Measurements from ENCODE around the gene DCTPP1. TPM values are rescaled to one million over a fixed set of nuclear protein-coding genes. Genes with fewer than 3 reads are reported as not detected.

Gene DCTPP1
- total and polyA plus RNA-seq, 2 of the 13 experiments (the other 11 are each of a cell fraction or from before 2014, with no cell fraction given): 54.8 to 74.4 TPM

DNA sequence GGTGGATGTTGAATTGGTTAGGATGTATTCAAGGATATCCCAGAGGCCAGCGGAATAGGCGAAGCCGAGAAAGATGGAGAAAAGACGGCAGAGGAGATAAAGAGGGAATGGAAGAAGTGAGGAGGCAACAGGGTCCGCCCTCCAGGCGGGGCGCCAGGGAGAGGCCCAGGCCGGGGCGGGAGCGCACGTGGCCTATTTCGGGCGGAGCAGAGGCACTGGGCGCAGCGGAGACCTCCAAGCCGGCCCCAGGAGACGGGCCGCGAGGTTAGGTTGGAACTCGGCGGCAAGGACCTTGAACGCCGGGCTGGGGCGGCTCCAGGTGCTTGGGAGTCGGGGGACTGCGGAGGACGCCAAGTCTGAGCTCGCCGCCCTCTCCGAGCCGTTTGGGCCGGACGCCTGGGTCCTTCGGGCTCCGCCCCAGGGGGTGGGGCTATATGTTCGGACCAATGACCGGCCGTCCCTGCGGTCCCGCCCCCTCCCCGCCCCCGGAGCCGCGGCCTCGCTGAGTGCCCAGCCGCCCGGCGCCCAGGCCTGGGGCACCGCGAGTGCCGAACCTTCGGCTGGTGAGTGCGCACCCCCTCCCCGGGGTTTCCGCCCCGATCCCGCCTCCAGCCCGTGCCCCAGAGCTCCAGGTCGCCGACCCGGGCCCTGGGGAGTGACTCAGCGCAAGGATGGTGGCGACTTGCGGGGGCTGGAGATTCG, 22.6 kb downstream of the DCTPP1 start, which contains the start of gene ZNF771 (continued):
- TF ChIP-seq, protein P1, sequence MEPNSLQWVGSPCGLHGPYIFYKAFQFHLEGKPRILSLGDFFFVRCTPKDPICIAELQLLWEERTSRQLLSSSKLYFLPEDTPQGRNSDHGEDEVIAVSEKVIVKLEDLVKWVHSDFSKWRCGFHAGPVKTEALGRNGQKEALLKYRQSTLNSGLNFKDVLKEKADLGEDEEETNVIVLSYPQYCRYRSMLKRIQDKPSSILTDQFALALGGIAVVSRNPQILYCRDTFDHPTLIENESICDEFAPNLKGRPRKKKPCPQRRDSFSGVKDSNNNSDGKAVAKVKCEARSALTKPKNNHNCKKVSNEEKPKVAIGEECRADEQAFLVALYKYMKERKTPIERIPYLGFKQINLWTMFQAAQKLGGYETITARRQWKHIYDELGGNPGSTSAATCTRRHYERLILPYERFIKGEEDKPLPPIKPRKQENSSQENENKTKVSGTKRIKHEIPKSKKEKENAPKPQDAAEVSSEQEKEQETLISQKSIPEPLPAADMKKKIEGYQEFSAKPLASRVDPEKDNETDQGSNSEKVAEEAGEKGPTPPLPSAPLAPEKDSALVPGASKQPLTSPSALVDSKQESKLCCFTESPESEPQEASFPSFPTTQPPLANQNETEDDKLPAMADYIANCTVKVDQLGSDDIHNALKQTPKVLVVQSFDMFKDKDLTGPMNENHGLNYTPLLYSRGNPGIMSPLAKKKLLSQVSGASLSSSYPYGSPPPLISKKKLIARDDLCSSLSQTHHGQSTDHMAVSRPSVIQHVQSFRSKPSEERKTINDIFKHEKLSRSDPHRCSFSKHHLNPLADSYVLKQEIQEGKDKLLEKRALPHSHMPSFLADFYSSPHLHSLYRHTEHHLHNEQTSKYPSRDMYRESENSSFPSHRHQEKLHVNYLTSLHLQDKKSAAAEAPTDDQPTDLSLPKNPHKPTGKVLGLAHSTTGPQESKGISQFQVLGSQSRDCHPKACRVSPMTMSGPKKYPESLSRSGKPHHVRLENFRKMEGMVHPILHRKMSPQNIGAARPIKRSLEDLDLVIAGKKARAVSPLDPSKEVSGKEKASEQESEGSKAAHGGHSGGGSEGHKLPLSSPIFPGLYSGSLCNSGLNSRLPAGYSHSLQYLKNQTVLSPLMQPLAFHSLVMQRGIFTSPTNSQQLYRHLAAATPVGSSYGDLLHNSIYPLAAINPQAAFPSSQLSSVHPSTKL (CRISPR knock-in tag; IDR thresholded peaks at IDR 0.05): peak; percentile 80
- TF ChIP-seq TCF7 (IDR thresholded peaks at IDR 0.05; ENCODE audit: low read depth) (no peak), ZNF30 (CRISPR knock-in tag; IDR thresholded peaks at IDR 0.05) (no peak; the same call in 1 of the 2 replicates), ZNF230 (CRISPR knock-in tag; IDR thresholded peaks at IDR 0.05) (peak; percentile 93; the same call in 1 of the 2 replicates), SOX13 (IDR thresholded peaks at IDR 0.05) (no peak; the same call in 1 of the 2 replicates), SOX13 (CRISPR knock-in tag; conservative IDR thresholded peaks at IDR 0.05 in 1 of 2, IDR thresholded peaks at IDR 0.05 in 1 of 2) (peak in 1 of 2 experiments; percentile 45; a peak in 2 of 4 replicates), SP1 (IDR thresholded peaks at IDR 0.05) (0 out of 2 replicates have a peak, but pooled peaks have one; percentile 73), SP1 (CRISPR knock-in tag; IDR thresholded peaks at IDR 0.05) (peak; percentile 96), BRD4 (CRISPR knock-in tag; IDR thresholded peaks at IDR 0.05) (no peak; the same call in none of the 2 replicates), MEIS2 (CRISPR knock-in tag; IDR thresholded peaks at IDR 0.05) (no peak), MZF1 (CRISPR knock-in tag; IDR thresholded peaks at IDR 0.05; ENCODE audit: borderline replicate concordance) (peak; percentile 70; the same call in 1 of the 2 replicates), KAT2B (IDR thresholded peaks at IDR 0.05; ENCODE audit: borderline replicate concordance, low read depth, low read length) (no peak), ZFY (CRISPR knock-in tag; IDR thresholded peaks at IDR 0.05) (peak; percentile 96), ZSCAN21 (CRISPR knock-in tag; IDR thresholded peaks at IDR 0.05; ENCODE audit: borderline replicate concordance) (peak; percentile 86; the same call in 1 of the 2 replicates), ZNF317 (CRISPR knock-in tag; IDR thresholded peaks at IDR 0.05) (peak; percentile 82), SP140L (CRISPR knock-in tag; IDR thresholded peaks at IDR 0.05; ENCODE audit: borderline replicate concordance) (0 out of 2 replicates have a peak, but pooled peaks have one; percentile 69), SAFB2 (CRISPR knock-in tag; IDR thresholded peaks at IDR 0.05; ENCODE audit: borderline replicate concordance, low read depth) (no peak; the same call in 1 of the 2 replicates)
- TF ChIP-seq, protein P2, sequence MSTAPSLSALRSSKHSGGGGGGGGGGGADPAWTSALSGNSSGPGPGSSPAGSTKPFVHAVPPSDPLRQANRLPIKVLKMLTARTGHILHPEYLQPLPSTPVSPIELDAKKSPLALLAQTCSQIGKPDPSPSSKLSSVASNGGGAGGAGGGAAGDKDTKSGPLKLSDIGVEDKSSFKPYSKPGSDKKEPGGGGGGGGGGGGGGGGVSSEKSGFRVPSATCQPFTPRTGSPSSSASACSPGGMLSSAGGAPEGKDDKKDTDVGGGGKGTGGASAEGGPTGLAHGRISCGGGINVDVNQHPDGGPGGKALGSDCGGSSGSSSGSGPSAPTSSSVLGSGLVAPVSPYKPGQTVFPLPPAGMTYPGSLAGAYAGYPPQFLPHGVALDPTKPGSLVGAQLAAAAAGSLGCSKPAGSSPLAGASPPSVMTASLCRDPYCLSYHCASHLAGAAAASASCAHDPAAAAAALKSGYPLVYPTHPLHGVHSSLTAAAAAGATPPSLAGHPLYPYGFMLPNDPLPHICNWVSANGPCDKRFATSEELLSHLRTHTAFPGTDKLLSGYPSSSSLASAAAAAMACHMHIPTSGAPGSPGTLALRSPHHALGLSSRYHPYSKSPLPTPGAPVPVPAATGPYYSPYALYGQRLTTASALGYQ (CRISPR knock-in tag; IDR thresholded peaks at IDR 0.05): 0 out of 2 replicates have a peak, but pooled peaks have one; percentile 46
- TF ChIP-seq, protein P3, sequence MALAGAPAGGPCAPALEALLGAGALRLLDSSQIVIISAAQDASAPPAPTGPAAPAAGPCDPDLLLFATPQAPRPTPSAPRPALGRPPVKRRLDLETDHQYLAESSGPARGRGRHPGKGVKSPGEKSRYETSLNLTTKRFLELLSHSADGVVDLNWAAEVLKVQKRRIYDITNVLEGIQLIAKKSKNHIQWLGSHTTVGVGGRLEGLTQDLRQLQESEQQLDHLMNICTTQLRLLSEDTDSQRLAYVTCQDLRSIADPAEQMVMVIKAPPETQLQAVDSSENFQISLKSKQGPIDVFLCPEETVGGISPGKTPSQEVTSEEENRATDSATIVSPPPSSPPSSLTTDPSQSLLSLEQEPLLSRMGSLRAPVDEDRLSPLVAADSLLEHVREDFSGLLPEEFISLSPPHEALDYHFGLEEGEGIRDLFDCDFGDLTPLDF (CRISPR knock-in tag; IDR thresholded peaks at IDR 0.05): peak; percentile 56; the same call in 1 of the 2 replicates
- TF ChIP-seq, protein P4, sequence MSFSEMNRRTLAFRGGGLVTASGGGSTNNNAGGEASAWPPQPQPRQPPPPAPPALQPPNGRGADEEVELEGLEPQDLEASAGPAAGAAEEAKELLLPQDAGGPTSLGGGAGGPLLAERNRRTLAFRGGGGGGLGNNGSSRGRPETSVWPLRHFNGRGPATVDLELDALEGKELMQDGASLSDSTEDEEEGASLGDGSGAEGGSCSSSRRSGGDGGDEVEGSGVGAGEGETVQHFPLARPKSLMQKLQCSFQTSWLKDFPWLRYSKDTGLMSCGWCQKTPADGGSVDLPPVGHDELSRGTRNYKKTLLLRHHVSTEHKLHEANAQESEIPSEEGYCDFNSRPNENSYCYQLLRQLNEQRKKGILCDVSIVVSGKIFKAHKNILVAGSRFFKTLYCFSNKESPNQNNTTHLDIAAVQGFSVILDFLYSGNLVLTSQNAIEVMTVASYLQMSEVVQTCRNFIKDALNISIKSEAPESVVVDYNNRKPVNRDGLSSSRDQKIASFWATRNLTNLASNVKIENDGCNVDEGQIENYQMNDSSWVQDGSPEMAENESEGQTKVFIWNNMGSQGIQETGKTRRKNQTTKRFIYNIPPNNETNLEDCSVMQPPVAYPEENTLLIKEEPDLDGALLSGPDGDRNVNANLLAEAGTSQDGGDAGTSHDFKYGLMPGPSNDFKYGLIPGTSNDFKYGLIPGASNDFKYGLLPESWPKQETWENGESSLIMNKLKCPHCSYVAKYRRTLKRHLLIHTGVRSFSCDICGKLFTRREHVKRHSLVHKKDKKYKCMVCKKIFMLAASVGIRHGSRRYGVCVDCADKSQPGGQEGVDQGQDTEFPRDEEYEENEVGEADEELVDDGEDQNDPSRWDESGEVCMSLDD (CRISPR knock-in tag; IDR thresholded peaks at IDR 0.05; ENCODE audit: borderline replicate concordance): no peak

Data from HepG2 (cell line).